GM23248 (cell line): Measurements from ENCODE around the gene UTP18. TPM values are rescaled to one million over a fixed set of nuclear protein-coding genes. Genes with fewer than 3 reads are reported as not detected.
A peak's percentile ranks its signal among the peaks of the same experiment; 100 is the strongest.

ENCODE experiments used
- DNase-seq: peaks from one replicate; pipeline ENCODE4 v3.0.0-alpha.2; 2015
- H2AFZ ChIP-seq: fragments of 200-600 bp; sonication (generic); 2 replicates; pipeline ENCODE4 v1.6.1; 2016; ENCODE audit warnings: antibody characterized with exemption
- H3F3A ChIP-seq: fragments of 200-600 bp; sonication (generic); 2 replicates; pipeline ENCODE4 v1.6.1; 2016; ENCODE audit warnings: mild to moderate bottlenecking, antibody characterized with exemption, mixed run types; ENCODE audit not compliant: insufficient read depth
- H3K27ac ChIP-seq: fragments of 200-600 bp; sonication (generic); 2 replicates; pipeline ENCODE4 v1.5.1; 2016; ENCODE audit warnings: mild to moderate bottlenecking
- H3K27me3 ChIP-seq: fragments of 200-600 bp; sonication (generic); replicated peaks from 2 replicates; pipeline ENCODE4 v1.6.1; 2016; ENCODE audit warnings: mild to moderate bottlenecking; ENCODE audit not compliant: insufficient read depth
- H3K36me3 ChIP-seq: fragments of 200-600 bp; sonication (generic); 2 replicates; pipeline ENCODE4 v1.6.1; 2016; ENCODE audit warnings: low read depth, mild to moderate bottlenecking
- H3K4me1 ChIP-seq: fragments of 200-600 bp; sonication (generic); 2 replicates; pipeline ENCODE4 v1.6.1; 2016; ENCODE audit warnings: mild to moderate bottlenecking; ENCODE audit not compliant: insufficient read depth
- H3K4me2 ChIP-seq: fragments of 200-600 bp; sonication (generic); one replicate; pipeline ENCODE4 v1.6.1; 2016; ENCODE audit warnings: mild to moderate bottlenecking; ENCODE audit not compliant: unreplicated experiment
- H3K4me3 ChIP-seq: fragments of 200-600 bp; sonication (generic); 2 replicates; pipeline ENCODE4 v1.5.1; 2016; ENCODE audit warnings: mild to moderate bottlenecking
- H3K79me2 ChIP-seq: fragments of 200-600 bp; sonication (generic); 2 replicates; pipeline ENCODE4 v1.6.1; 2016; ENCODE audit warnings: mild to moderate bottlenecking; ENCODE audit not compliant: insufficient read depth
- H3K9ac ChIP-seq: fragments of 200-600 bp; sonication (generic); 2 replicates; pipeline ENCODE4 v1.6.1; 2016; ENCODE audit warnings: mild to moderate bottlenecking
- H3K9me2 ChIP-seq: fragments of 200-600 bp; sonication (generic); 2 replicates; pipeline ENCODE4 v1.6.1; 2016; ENCODE audit warnings: mixed run types, mild to moderate bottlenecking, moderate library complexity; ENCODE audit not compliant: insufficient read depth
- H3K9me3 ChIP-seq: fragments of 200-600 bp; sonication (generic); one replicate; pipeline ENCODE4 v1.6.1; 2017; ENCODE audit warnings: low read depth
- H4K20me1 ChIP-seq: fragments of 200-600 bp; sonication (generic); 2 replicates; pipeline ENCODE4 v1.6.0; 2016; ENCODE audit not compliant: insufficient read depth
- EZH2 ChIP-seq: fragments of 200-600 bp; sonication (generic); IDR thresholded peaks from 2 replicates; pipeline ENCODE4 v1.6.1; 2018; ENCODE audit warnings: antibody characterized with exemption, mild to moderate bottlenecking; ENCODE audit not compliant: insufficient read depth, poor library complexity, severe bottlenecking
- EZH2phosphoT487 ChIP-seq: fragments of 200-600 bp; sonication (generic); IDR thresholded peaks from 2 replicates; pipeline ENCODE4 v1.6.1; 2018; ENCODE audit warnings: antibody characterized with exemption, moderate library complexity, mild to moderate bottlenecking, low read depth; ENCODE audit not compliant: insufficient read depth
- WGBS, 2 experiments: methylation state at CpG; one replicate each; pipeline ENCODE4 v1.1.6; 2015 to 2017; ENCODE audit warnings: low lambda C conversion rate in 2 of 2, low coverage in 1 of 2; ENCODE audit errors: missing lambda C conversion rate in 2 of 2; 5-methylcytosine and 5-hydroxymethylcytosine counted together
- in situ Hi-C: fragments of 300-500 bp; cut with MboI; formaldehyde crosslinking; loops from 2 replicates; pipeline ENCODE4 v1.15.0; 2020
- polyA plus RNA-seq: library from polyadenylated mRNA; unstranded; fragments of >200 nt; fragmentation: Nextera tagmentation; extraction: Ambion mirVana; gene quantifications from 2 replicates; pipeline ENCODE4 v1.2.1, GENCODE V29; 2016
- total RNA-seq: library from RNA; depleted of rRNA; stranded (reverse); fragments of >200 nt; shearing (Covaris generic); gene quantifications from 2 replicates; pipeline ENCODE4 v1.2.3, GENCODE V29; 2014; rRNA removed

The UTP18 gene
- total RNA-seq (26.8 and 27.9 TPM in 2 replicates), polyA plus RNA-seq (31.4 and 34.0 TPM in 2 replicates)

DNA sequence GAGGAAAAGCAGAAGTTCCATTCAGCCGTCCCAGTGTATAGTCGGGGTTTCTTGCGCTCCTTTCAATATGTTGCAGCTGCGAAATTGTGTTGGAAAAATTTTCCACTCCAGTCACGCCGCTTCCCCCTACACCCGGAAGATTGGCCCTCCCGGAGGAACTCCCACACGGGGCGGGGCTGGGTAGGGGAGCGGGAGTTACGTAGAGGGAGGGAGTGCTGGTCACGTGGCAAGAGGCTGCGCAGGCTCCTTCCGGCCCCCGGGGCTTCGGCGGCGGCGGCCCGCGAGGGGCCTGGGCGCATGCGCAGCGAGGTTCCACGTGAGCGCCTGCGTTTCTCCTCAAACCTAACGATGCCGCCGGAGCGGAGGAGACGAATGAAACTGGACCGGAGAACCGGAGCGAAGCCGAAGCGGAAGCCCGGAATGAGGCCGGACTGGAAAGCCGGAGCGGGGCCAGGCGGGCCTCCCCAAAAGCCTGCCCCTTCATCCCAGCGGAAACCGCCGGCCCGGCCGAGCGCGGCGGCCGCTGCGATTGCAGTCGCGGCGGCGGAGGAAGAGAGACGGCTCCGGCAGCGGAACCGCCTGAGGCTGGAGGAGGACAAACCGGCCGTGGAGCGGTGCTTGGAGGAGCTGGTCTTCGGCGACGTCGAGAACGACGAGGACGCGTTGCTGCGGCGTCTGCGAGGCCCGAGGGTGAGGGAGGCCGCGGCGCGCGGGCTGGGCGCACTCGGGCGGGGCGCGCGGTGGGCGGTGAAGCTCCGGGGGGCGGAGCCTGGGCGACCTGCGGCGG lies at the start of gene UTP18:
Gene UTP18 (plus strand): TSS at position 310 of the 787 bp plus-strand sequence. CDS start 39 bp downstream, at position 349.
- no peaks in the 10 kb centered on the region for H3K9me3 ChIP-seq
- peak within 1 kb of the TSS; percentile 96 for H3K9ac ChIP-seq
- H3K4me2 ChIP-seq: peak within 1 kb of the TSS; percentile 94
- H3K79me2 ChIP-seq: peaks cover 90% of the 10 kb centered on the region
- 0 out of 2 replicates have a peak, but pooled peaks cover 7% of the 10 kb centered on the region for H3K36me3 ChIP-seq
- 1% methylated on average over 57 to 78 of the region's 93 CpGs for WGBS, 2 experiments
- DNase-seq: peak; percentile 99
- peak within 1 kb of the TSS; percentile 84 for H2AFZ ChIP-seq
- in situ Hi-C loops: no loop called here
- H3K27ac ChIP-seq: peak within 1 kb of the TSS; percentile 98
- no peak for TF ChIP-seq EZH2
- no peak for TF ChIP-seq EZH2phosphoT487
- H3K4me3 ChIP-seq: peak within 1 kb of the TSS; percentile 92
- H3F3A ChIP-seq: peaks cover 43% of the 10 kb centered on the region
- H3K9me2 ChIP-seq: no peaks in the 10 kb centered on the region
- no peaks in the 10 kb centered on the region; the same call in 1 of the 2 replicates for H4K20me1 ChIP-seq
- no peaks in the 10 kb centered on the region for H3K27me3 ChIP-seq
- peaks cover 44% of the 10 kb centered on the region for H3K4me1 ChIP-seq

DNA sequence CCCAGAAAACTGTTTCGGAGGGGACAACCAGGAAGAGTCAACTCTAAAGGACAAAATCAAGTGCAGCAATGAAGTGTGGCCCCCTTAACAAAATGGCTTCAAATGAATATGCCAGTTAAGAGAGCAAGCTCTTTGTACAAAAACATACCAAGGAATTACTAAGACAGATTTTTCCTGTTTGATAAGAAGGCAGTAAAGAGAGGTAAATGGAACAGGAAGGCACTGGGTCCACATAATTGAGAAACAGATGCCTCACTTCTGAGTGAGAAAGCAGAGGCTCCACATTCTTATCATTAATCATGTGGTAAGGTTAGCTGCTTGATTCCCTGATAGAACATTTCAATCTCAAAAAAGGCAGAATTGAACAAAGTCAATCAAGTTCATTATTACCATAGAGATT lies 45.4 kb upstream of the UTP18 start:
- no peak for DNase-seq
- in situ Hi-C loops: no loop called here
- no peak overlapping the region for H2AFZ ChIP-seq

DNA sequence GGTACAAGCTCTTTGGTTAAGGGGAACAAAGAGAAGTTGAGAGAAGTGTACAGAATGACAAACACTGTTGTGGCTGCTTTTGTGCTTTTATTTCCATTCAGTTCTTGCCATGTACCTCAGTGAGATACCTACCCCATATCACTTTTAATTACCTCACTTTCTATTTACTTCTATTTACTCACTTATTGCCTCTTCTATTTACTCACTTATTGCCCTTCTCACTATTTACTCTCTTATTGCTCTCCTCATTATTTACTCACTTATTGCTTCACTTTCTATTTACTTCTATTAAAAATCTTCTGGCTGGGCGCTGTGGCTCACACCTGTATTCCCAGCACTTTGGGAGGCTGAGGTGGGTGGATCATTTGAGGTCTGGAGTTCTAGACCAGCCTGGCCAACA lies 42.4 kb upstream of the UTP18 start:
- no peak overlapping the region for H3K4me3 ChIP-seq
- no peak overlapping the region for H3K9ac ChIP-seq
- no peak overlapping the region for H2AFZ ChIP-seq
- no peak overlapping the region for H3K4me2 ChIP-seq
- in situ Hi-C loops: no loop called here
- no peaks in the 10 kb centered on the region for H4K20me1 ChIP-seq
- TF ChIP-seq EZH2phosphoT487 (no peak), EZH2 (no peak)
- no peaks in the 10 kb centered on the region for H3F3A ChIP-seq
- DNase-seq: no peak
- no peaks in the 10 kb centered on the region for H3K9me3 ChIP-seq
- no peaks in the 10 kb centered on the region for H3K9me2 ChIP-seq
- H3K4me1 ChIP-seq: no peaks in the 10 kb centered on the region
- no peak overlapping the region for H3K27ac ChIP-seq
- H3K27me3 ChIP-seq: no peaks in the 10 kb centered on the region
- H3K36me3 ChIP-seq: peaks cover 52% of the 10 kb centered on the region
- WGBS, 2 experiments: 100% methylated on average over 1 of the region's 1 CpG
- peaks cover 21% of the 10 kb centered on the region; the same call in 1 of the 2 replicates for H3K79me2 ChIP-seq

More for the DNA sequence above, 45.4 kb upstream of the UTP18 start:
- Histone ChIP-seq H3K4me2 (no peak overlapping the region), H3K4me3 (no peak overlapping the region), H3K79me2 (no peaks in the 10 kb centered on the region), H3K36me3 (peaks cover 55% of the 10 kb centered on the region), H3K27me3 (no peaks in the 10 kb centered on the region), H3K4me1 (no peaks in the 10 kb centered on the region), H3K27ac (no peak overlapping the region), H3K9me3 (no peaks in the 10 kb centered on the region), H4K20me1 (no peaks in the 10 kb centered on the region), H3F3A (no peaks in the 10 kb centered on the region), H3K9ac (no peak overlapping the region), H3K9me2 (no peaks in the 10 kb centered on the region)
- no peak for TF ChIP-seq EZH2phosphoT487
- no peak for TF ChIP-seq EZH2
- WGBS, 2 experiments: 56 to 70% methylated on average over 1 of the region's 1 CpG

DNA sequence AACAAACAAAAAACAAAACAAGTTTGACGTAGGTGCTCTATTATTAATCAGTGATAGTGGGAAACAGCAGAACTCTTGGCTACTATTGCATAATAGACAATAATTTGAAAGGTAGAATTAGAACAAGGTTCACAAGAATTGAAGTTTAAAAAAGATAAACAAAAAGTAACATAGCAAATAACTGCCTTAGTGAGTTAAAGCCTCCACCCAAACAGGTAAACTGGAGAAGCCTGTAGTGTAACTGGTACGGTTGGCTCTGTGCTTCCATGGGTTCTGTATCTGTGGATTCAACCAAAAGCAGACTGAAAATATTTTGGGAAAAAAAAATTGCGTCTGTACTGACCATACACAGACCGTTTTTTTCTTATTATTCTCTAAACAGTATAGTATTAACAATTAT lies 39.0 kb upstream of the UTP18 start:
- H3K9me2 ChIP-seq: no peaks in the 10 kb centered on the region
- no peak overlapping the region for H3K9ac ChIP-seq
- no peak overlapping the region for H3K4me3 ChIP-seq
- in situ Hi-C loops: no loop called here
- no peaks in the 10 kb centered on the region for H3K9me3 ChIP-seq
- H3K27me3 ChIP-seq: no peaks in the 10 kb centered on the region
- peaks cover 6% of the 10 kb centered on the region; the same call in 1 of the 2 replicates for H3K4me1 ChIP-seq
- peaks cover 9% of the 10 kb centered on the region; the same call in 1 of the 2 replicates for H3F3A ChIP-seq
- WGBS, 2 experiments: 80 to 81% methylated on average over 4 of the region's 4 CpGs
- no peaks in the 10 kb centered on the region for H4K20me1 ChIP-seq
- H3K4me2 ChIP-seq: no peak overlapping the region
- H3K79me2 ChIP-seq: peaks cover 49% of the 10 kb centered on the region
- no peak for TF ChIP-seq EZH2phosphoT487
- no peak for TF ChIP-seq EZH2
- H3K27ac ChIP-seq: no peak overlapping the region
- H2AFZ ChIP-seq: no peak overlapping the region
- H3K36me3 ChIP-seq: peaks cover 35% of the 10 kb centered on the region
- no peak for DNase-seq
